Muscle layer of duodenum (tissue), 2 donors: ENCODE results near the gene GSTP1.

ENCODE experiments used
- H3K27ac ChIP-seq: one replicate; pipeline ENCODE4 v1.7.0; 2013; ENCODE audit warnings: mild to moderate bottlenecking, low read length
- H3K27me3 ChIP-seq: one replicate; pipeline ENCODE4 v1.7.0; 2013; ENCODE audit warnings: low read depth, mild to moderate bottlenecking, control low read depth, low read length
- H3K36me3 ChIP-seq, 2 donors: one replicate each; pipeline ENCODE4 v1.7.0; 2013; ENCODE audit warnings: low read length in 2 of 2, control low read depth in 1 of 2, mild to moderate bottlenecking in 1 of 2; ENCODE audit not compliant: insufficient read depth in 2 of 2, control insufficient read depth in 1 of 2
- H3K4me1 ChIP-seq, 2 donors: one replicate each; pipeline ENCODE4 v1.7.0; 2013; ENCODE audit warnings: low read length in 2 of 2, mild to moderate bottlenecking in 2 of 2, control low read depth in 1 of 2, moderate library complexity in 1 of 2; ENCODE audit not compliant: insufficient read depth in 2 of 2, control insufficient read depth in 1 of 2
- H3K4me3 ChIP-seq, 2 donors: one replicate each; pipeline ENCODE4 v1.7.0; 2013; ENCODE audit warnings: low read length in 2 of 2, low read depth in 1 of 2, mild to moderate bottlenecking in 1 of 2
- H3K9me3 ChIP-seq, 2 donors: one replicate each; pipeline ENCODE4 v1.7.0; 2013; ENCODE audit warnings: low read length in 2 of 2, control low read depth in 1 of 2, mild to moderate bottlenecking in 1 of 2; ENCODE audit not compliant: control insufficient read depth in 1 of 2
- donor health status: healthy.

GSTP1 gene

DNA sequence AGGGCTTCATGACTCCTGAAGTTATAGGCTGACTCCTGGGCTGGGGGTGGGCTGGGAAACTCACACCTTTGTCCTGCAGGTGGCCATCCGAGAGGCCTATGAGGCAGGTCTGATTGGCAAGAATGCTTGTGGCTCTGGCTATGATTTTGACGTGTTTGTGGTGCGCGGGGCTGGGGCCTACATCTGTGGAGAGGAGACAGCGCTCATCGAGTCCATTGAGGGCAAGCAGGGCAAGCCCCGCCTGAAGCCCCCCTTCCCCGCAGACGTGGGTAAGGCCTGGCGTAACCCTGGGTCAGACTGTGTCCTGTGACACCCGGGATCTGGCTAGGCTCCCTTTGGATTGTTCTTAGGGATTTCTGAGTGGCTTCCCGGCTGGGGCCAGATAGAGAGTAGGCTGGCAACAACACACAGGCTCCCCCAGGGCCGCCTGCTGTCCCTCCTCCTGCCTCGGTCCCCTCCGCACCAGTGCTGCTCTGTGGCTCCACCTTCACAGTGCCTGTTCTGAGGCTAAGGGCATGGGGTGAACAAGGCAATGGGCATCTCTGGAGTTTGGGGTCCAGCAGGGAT, 26.8 kb downstream of the GSTP1 start:
- Histone ChIP-seq H3K27me3 (peaks cover 9% of the 10 kb centered on the region), H3K36me3 (peaks cover 18 to 47% of the 10 kb centered on the region in 2 donors), H3K4me3 (no peak overlapping the region), H3K9me3 (no peaks in the 10 kb centered on the region), H3K4me1 (peaks cover 9 to 33% of the 10 kb centered on the region in 2 donors), H3K27ac (no peak overlapping the region)

DNA sequence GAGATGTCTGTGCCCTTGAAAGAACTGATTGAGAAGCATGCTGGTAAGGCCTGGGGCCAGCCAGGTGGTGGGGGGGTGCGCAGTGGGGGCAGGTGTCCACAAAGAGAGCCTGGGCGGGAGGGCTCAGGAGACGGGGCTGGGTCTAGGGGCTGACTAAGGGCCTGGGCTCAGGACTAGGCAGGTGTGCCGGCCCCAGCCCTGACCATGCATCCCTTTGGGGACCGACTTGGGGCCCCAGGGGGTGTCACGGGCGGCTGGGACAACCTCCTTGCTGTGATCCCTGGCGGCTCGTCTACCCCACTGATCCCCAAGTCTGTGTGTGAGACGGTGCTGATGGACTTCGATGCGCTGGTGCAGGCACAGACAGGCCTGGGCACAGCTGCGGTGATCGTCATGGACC, 27.6 kb downstream of the GSTP1 start:
- Histone ChIP-seq H3K27me3 (peaks cover 10% of the 10 kb centered on the region), H3K36me3 (peaks cover 18 to 47% of the 10 kb centered on the region in 2 donors), H3K9me3 (no peaks in the 10 kb centered on the region), H3K4me3 (no peak overlapping the region), H3K27ac (no peak overlapping the region), H3K4me1 (peaks cover 9 to 30% of the 10 kb centered on the region in 2 donors)

DNA sequence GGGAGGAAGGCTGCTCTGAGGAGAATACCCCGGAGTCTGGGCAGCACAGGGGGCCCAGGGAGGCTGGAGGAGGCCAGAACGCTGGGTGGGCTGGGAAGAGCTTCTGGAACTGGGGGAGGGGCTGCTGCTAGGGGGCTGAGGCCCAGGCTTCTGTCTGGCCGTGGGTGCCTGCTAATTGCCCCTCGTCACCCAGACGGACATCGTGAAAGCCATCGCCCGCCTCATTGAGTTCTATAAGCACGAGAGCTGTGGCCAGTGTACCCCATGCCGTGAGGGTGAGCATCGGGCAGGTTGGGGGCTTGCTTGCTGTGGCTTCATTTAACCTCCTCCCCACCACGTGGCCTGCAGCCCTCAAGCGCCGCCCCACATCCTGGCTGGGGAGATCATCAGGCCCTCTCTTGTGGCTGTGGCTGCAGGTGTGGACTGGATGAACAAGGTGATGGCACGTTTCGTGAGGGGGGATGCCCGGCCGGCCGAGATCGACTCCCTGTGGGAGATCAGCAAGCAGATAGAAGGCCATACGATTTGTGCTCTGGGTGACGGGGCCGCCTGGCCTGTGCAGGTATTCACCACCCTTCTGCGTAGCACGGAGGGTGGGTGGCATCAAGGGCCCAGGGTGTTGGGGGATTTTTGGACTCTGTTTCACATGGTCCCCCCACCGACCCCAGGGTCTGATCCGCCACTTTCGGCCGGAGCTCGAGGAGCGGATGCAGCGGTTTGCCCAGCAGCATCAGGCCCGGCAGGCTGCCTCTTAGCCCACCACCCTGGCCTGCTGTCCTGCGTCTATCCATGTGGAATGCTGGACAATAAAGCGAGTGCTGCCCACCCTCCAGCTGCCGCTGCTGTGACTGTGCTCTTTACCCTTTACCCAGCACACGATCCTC, 28.3 kb downstream of the GSTP1 start:
- Histone ChIP-seq H3K36me3 (peaks cover 18 to 47% of the 10 kb centered on the region in 2 donors), H3K9me3 (no peaks in the 10 kb centered on the region), H3K27ac (no peak overlapping the region), H3K27me3 (peaks cover 10% of the 10 kb centered on the region), H3K4me3 (no peak overlapping the region), H3K4me1 (peaks cover 9 to 29% of the 10 kb centered on the region in 2 donors)

DNA sequence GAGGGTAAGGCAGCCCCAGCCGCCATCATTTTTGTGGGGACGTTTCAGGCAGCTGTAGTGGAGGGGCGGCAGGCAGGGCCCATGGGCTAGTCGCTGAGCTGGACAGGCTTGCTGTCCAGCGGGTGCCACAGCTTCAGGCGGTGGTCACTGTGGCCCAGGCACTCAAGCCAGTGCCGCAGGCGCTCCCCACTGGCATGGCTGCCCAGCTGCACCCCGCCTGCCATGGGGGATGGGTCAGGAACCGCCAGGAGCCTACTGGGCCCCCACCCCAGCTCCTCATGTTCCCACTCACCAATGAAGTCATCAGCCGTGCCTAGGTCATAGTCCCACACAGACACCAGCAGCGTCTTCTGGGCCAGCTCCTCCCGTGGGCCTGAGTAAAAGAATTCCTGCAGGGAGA, 29.1 kb downstream of the GSTP1 start:
- Histone ChIP-seq H3K27me3 (peaks cover 10% of the 10 kb centered on the region), H3K27ac (no peak overlapping the region), H3K4me3 (no peak overlapping the region), H3K9me3 (no peaks in the 10 kb centered on the region), H3K4me1 (peaks cover 3 to 20% of the 10 kb centered on the region in 2 donors), H3K36me3 (peaks cover 18 to 47% of the 10 kb centered on the region in 2 donors)

DNA sequence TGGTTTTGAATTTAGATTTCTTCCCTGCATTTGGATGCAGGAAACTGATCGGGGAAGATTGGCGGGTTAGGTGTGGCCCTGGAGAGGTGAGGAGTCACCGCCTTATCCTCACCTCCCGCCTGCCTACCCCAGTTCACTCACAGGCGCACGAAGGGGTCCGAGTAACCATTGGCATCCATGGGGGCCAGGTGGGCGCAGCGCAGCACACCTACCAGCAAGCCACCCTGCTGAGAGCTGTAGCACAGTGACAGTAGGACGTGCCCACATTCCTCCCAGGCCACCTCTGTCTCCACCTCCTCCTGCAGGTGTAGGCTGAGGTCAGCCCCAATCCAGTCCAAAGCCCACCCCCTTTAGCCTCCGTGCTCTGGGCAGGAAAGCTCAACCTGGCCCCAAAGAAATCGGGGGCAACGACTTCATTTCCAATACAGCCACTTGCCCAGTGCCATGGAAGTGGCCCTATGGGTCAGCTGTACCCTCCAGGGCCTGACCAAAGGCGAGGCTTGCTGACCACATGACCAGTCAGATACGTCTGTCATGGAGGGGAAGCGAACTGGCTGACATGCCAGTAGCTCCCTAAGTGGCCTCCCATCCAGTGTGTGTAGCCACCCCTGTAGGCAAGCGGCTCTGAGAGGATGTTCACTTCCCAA, 29.8 kb downstream of the GSTP1 start:
- Histone ChIP-seq H3K27me3 (peaks cover 10% of the 10 kb centered on the region), H3K4me3 (peak overlapping the region; percentile 55 to 58), H3K36me3 (peaks cover 16 to 46% of the 10 kb centered on the region in 2 donors)

DNA sequence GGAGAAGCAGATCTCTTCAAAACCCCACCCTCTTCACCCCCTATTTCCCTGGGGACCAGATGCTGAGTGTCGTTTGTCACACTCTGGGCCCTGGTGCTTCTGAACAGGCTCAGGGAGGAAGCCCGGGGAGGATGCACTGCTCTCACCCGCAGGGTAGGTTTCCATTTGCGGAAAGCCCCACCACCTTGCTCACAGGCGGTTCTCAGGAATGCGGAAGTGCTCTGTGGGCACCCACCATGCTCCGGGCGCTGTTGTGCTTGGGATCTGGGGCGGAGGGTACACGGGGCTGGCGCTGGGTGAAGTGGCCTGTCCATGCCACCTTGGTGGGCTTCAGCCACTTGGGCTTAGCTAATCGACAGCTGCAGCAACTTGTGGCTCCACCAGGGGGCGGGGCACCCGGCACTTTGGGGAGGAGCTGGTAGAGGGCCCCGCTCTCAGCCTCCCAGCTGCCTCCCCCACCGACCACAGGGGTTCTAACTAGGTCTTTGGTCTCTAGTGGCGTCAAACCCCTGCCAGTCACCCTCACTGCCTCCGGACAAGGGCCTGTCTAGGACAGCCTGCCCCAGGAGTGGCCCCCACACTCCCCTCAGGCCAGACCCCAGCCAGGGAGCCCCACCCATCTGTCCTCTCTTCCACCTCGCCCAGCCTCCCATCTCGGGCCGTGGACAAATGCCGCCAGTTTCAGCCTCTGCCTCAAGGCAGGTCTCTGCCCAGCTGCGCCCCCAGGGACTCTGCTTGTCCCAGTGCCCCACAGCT, 30.5 kb downstream of the GSTP1 start:
- peak overlapping the region; percentile 43 for H3K27ac ChIP-seq
- no peaks in the 10 kb centered on the region for H3K9me3 ChIP-seq
- peaks cover 10% of the 10 kb centered on the region for H3K27me3 ChIP-seq
- H3K4me1 ChIP-seq = peaks cover 3 to 13% of the 10 kb centered on the region in 2 donors
- H3K4me3 ChIP-seq = peak overlapping the region; percentile 55 to 58
- H3K36me3 ChIP-seq = peaks cover 9 to 39% of the 10 kb centered on the region in 2 donors

More for the DNA sequence above, 29.8 kb downstream of the GSTP1 start:
- no peaks in the 10 kb centered on the region for H3K9me3 ChIP-seq
- peak overlapping the region; percentile 43 for H3K27ac ChIP-seq
- H3K4me1 ChIP-seq = peaks cover 3 to 14% of the 10 kb centered on the region in 2 donors

DNA sequence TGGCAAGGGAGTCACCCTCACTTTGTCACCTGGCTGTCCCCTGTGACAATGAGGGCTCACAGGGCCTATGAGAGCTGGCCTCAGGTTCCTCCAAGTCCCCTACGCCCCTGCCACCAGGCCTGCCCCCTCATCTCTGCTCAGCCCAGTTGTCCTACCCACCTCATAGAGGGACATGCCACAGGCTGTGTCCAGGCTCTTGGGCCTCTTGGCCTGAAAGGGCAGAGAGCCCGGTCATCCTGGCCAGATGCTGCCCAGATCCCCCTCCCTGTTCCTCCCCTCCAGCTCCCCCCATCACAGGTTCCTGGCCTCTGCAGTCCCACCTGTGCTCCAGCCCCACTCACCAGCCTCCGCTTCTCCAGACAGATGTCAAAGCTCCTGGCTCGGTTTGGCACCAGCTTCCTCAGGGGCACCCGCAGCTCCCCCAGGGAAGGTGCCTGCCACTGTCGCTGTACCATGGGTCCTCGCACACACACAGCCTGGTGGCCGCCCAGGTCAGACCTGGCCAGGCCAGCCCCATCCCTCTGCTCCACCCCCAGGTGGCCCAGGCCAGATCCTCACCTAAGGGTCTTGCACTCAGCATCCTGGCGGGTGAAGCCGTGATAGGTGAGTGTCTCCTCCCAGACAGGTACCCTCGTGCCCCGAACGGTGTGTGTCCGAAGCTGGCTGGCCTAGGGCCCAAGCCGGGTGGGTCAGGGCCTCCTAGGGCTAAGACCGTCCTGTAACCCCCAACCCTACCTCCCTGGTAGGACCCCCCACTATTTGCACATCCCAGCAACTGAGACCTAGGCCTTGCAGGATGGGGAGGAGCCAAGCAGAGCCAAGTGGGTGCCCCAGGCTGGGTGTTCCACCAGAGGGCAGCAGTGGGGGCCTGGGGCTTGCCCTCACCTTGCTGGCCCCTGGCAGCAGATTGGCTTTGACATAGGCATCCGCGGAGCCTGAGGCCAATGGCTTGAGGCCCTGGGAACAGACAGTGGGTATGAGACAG, 31.4 kb downstream of the GSTP1 start:
- H3K4me1 ChIP-seq = peaks cover 3 to 13% of the 10 kb centered on the region in 2 donors
- H3K4me3 ChIP-seq = peak overlapping the region in 1 of 2 donors; percentile 58
- H3K27ac ChIP-seq = no peak overlapping the region
- H3K36me3 ChIP-seq = peaks cover 5 to 32% of the 10 kb centered on the region in 2 donors
- H3K9me3 ChIP-seq = no peaks in the 10 kb centered on the region
- H3K27me3 ChIP-seq = peaks cover 10% of the 10 kb centered on the region

DNA sequence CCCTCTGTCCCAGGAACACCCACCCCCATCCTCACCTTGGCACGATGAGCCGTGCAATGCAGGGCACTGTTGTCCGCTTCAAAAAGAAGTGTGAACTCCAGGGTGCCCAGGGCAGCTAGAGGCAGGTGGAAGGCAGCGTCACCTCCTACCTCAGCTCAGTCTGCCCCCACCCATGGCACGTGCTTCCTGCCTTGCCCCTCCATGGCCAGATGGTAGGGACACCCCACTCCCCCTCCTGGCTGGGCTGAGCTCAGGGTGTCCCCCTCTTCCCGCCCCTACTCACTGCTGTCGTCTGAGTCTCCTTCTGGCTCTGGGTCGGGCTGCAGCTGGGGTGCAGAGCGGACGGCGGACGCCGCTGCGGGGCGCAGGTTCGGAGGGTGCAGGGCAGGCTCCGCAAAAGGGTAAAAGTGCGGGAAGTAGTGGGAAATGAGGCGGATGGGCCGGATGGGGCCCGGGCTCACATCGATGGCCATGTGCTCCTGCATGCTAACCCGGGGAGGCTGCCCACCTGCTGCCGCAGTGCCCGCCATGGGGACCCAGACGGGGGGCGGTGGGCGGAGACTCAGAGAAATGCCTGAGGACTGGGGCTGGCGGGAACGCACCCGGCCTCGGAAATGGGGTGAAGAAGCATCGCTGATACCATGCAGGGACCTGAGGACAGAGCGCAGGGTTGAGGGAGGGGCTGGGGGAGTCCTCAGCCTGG, 32.3 kb downstream of the GSTP1 start:
- H3K9me3 ChIP-seq = no peaks in the 10 kb centered on the region
- no peak overlapping the region for H3K27ac ChIP-seq
- H3K4me3 ChIP-seq = no peak overlapping the region
- peaks cover 10% of the 10 kb centered on the region for H3K27me3 ChIP-seq
- peaks cover 3 to 13% of the 10 kb centered on the region in 2 donors for H3K4me1 ChIP-seq
- H3K36me3 ChIP-seq = peaks cover 2 to 24% of the 10 kb centered on the region in 2 donors

DNA sequence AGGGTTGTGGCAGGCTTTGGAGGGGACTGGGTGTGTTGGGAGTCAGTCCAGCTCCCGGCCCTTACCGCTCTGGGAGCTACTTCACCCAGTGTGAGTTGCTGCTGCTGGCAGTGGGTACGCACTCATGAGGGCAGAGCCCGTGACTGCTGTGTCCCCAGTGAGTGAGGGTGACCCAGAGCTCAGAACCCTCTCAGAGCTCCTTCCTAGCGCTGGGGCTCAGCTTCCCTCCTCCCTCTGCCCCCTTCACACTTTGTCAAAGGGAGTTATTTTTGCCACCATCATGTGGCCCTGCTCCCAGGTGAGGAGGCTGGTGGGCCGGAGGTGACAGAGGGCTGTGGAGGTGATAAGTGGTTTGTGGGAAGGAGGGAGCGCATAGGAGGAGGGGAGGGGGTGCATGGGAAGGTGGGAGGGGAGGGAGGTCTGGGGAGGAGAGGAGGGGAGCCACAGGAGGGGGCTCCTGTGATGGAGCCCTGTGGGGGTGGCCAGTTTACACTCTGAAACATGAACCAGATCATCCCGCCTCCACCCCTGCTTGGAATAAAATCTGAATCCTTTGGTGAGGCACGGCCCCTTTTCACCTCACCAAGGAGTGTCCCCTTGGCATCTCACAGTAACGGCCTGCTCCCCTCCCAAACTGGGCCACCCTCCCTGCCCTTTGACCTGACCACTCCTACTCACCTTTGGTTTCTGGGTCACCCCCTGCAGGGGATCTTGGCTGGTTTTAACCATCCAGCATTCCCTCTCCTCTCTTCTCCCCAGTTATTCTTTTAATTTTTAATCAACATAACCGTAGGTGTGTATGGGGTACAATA, 33.0 kb downstream of the GSTP1 start:
- H3K4me1 ChIP-seq = peaks cover 3 to 13% of the 10 kb centered on the region in 2 donors
- H3K4me3 ChIP-seq = no peak overlapping the region
- no peak overlapping the region for H3K27ac ChIP-seq
- peaks cover 10% of the 10 kb centered on the region for H3K27me3 ChIP-seq
- H3K9me3 ChIP-seq = no peaks in the 10 kb centered on the region
- H3K36me3 ChIP-seq = peaks cover 0 to 16% of the 10 kb centered on the region in 2 donors
